HG03196 (cell line): ENCODE results near the gene TMEM269.

Experiments
- ATAC-seq: cut with Tn5 transposase; IDR thresholded peaks from one replicate; pipeline ENCODE4 v1.9.1; 2021; ENCODE audit not compliant: unreplicated experiment

TMEM269 gene

DNA sequence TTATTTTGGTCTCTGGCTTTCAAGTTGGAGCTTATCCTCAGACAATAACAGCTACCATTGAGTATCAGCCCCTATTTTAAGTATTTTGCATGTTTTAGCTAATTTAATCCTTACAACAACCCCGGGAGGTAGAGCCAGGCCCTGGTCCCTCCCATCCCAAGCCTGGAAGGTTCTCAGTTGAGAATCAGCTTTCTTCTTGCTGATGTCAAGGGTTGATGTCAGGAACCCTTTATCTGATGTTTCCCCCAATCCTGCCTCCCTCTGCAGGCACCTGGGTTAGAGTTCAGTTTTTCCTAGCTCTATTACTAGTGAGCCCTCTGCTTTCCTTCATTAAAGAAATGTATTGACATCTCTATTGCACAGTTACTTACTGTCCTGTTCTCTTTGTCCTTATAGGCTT lies 36.0 kb downstream of the TMEM269 start:
- no peak for ATAC-seq

DNA sequence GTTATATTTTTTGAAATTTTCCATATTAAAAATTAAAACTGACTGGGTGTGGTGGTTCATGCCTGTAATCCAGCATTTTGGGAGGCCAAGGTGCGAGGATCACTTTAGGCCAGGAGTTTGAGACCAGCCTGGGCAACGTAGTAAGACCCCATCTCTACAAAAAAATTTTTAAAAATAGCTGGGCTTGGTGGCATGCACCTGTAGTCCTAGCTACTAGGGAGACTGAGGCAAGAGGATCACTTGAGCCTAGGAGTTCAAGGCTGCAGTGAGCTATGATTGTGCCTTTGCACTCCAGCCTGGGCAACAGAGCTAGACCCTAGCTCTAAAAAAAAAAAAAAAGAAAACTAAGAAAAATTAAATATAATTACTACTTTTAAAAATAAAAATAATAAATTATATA lies 36.9 kb downstream of the TMEM269 start:
- ATAC-seq: no peak

DNA sequence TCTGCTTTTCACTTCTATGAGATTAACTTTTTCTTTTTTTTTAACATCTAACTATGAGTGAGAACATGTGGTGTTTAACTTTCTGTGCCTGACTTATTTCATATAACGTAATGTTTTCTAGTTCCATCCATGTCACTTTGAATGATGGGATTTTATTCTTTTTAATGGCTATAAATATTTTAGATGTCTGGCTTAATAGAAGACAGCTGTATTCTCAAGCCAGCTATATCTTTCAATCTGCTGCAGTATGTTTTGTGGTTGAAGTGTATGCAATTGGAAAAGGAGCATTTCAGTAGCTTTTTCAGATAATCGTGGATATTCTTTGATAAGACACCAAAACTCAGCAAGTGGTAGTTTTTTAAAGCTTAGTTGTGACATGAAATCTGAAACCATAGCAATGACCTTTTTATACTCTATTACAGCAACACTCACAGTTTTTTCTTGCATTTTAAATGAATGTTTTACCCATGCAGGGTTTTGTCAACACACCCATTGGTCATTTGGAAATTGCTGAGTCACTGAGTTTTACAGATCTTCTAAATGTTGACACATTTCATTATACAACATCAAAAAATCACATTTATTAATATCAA lies 38.1 kb downstream of the TMEM269 start:
- ATAC-seq: no peak

DNA sequence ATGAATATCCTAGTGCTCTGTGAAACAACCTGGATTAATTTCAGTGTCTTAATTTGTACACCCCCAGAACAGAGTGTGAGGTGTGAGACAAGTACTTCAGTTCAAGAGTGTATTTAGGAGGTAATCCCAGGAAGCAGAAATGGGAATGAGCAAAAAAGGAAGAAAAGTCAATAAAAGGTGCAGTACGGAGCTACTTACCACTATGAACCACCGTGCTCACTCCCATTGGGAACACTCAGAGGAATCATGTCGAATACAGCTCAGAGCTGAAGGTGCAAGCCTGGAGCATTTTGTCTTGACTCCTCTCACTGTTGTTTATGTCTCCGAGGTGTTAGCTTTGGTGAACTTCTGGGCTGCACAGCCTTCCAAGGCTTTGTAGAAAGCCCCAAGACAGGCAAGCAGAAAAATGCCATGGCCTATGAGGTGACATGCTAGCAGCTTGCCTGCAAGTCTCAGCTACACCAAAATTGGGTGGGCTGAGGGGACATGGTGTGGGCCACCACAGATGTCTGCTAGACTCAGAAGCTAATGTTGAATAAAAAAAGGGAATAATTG lies 39.8 kb downstream of the TMEM269 start:
- ATAC-seq: no peak

DNA sequence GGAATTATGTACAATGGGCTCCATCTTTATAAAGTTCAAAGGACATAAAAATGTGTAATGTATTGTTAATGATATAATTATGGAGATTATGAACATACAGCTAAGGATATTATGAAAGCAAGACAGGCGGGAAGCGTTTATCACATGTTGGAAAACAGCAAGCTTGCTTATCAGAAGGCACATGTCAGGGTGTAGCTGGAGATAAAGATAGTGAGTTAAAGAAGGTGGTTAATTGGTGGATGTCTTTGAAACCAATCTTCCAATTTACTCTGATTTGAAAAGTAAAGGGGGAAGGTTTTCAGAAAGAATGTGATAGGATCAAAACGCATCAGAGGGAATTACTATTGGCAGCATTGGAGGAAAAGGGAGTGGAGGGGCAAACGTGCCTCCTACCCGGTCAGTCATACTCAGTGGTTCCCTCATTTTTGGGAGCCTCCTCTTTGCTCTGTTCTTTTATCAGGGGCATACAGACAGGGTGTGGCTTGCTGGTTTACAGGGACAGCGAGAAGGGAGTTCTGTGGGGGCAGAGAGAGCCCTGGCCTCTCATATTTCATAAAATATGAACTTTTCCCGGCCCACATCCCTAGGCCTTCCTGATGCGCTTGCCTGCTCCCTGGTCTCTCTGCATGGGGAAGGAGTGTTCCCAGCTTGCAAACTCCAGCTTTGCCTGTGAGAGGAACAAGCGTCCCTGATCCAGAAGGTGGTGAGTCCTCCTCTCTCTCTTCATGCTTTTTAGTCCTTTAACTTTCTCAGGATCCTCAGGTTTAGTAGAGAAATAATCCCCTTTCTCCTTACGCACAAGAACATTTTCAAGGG lies 40.5 kb downstream of the TMEM269 start:
- no peak for ATAC-seq

DNA sequence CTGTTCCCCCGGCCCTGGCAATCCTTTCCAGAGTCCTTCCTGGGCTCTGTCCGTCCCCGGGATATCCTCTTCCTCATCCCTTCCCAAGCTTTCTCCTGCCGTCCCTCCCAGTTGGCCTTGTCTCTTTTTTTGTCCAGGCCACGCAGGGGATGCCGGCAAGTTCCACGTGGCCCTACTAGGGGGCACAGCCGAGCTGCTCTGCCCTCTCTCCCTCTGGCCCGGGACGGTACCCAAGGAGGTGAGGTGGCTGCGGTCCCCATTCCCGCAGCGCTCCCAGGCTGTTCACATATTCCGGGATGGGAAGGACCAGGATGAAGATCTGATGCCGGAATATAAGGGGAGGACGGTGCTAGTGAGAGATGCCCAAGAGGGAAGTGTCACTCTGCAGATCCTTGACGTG lies 45.8 kb downstream of the TMEM269 start:
- ATAC-seq: no peak

DNA sequence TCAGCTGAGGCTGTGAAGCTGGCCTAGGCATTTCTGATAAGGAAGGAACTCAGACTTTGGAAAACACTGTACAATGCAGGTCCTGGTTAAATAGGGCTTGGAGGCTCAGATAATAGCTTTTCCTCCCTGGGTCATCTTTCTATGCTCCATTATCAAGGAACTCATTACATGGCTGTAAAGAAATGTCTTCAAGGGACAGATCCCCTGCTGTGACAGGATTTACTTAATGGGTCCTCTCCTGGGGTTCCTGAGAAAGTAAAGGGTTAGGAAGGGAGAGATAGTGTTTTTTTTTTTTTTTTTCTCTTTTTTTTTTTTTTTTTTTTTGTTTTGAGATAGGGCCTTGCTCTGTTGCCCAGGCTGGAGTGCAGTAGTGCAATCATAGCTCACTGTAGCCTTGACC lies 46.5 kb downstream of the TMEM269 start:
- no peak for ATAC-seq

DNA sequence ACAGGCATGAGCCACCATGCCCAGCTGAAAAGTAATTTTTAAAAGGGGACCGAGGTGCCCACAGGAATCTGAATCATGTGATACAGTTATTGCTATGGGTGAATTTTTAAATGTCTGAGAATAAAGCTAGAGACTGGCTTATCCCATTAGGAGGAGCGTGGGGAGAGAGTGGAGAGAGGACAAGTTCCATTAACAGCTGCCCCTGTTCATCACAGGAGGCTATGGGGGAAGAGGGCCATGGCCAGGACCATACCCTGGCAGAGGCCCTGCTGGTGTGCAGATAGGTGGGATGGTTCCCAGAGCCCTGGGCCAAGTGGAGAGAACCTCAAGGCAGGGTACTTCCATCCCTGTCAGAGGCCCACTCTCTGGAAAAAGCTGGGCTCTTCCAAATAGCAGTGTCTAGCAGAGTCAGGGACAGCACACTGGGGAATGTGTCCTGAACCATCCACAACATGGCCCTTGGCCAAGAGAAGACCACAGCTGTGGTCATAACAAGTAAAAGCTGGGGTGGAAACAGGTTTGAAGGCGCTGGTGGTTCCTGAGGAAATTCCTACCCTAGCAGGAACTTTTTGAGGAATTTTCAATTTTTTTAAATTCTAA lies 48.0 kb downstream of the TMEM269 start:
- no peak for ATAC-seq

DNA sequence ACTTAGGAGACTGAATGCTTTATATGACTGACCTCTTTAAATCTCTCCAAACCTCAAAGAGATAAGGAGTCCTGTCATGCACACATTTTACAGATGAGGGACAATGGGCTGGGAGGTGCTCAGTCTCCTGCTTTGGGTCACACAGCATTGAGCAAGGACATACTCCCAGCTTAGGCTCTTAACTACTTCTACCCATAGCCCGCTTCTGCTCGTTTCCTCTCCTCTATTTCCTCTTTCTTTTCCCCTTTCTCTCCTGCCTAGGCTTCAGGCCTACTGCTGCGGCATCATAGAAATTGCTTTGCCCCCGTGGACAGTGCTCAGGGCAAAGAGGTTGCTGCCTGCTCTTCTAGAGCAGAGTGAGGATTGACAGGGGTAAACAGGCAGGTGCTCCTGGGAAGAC lies 49.2 kb downstream of the TMEM269 start:
- ATAC-seq: no peak

DNA sequence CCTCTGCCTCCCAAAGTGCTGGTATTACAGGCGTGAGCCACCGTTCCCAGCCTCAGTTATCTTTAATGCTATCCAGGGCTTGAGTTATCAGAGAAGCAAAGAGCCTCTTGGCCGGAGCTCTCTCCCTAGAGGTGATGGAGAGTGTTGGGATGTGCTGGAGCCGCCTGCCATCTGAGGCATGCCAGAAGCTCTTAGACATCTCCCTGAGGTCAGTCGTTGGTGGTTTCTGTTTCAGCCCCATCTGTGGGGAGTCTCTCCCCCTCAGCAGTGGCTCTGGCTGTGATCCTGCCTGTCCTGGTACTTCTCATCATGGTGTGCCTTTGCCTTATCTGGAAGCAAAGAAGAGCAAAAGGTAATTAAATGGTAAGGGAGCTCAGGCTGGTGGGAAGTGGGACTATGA lies 50.0 kb downstream of the TMEM269 start:
- no peak for ATAC-seq

DNA sequence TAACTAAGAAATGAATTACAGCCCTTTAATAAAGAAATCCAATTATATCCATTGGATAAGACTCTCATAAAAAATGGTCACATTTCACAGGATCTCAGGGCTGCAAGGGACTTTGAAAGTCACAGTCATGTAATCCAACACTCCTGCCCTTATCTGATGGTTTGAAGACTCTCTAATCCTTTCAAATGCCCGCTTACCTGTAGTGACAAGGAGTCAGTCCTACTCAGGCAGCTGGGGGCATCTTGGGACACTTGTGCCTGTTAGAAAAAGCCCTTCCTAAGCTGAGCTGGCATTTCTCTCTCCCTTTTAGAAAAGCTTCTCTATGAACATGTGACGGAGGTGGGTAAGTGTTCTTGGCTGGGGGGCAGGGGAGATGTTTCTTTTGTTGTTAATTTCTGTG lies 50.6 kb downstream of the TMEM269 start:
- ATAC-seq: no peak

DNA sequence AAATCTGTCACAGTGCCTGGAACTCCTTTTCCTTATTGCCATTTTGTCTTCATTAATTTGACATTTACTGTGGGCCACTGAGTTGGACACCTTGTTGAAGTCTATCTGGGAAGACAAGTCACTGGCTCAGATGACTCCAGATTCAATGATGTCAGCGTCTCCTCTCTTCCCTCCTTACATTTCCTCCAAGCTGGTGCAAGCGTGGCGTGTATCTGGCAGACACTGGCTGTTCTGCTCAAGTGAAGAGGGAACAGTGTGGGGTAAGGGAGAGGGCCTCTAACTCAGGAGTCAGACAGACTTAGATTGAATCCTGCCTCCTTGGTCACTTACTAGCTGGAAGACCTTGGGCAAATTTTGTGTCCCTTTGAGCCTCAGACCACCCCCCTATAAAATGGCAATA lies 52.9 kb downstream of the TMEM269 start:
- no peak for ATAC-seq

DNA sequence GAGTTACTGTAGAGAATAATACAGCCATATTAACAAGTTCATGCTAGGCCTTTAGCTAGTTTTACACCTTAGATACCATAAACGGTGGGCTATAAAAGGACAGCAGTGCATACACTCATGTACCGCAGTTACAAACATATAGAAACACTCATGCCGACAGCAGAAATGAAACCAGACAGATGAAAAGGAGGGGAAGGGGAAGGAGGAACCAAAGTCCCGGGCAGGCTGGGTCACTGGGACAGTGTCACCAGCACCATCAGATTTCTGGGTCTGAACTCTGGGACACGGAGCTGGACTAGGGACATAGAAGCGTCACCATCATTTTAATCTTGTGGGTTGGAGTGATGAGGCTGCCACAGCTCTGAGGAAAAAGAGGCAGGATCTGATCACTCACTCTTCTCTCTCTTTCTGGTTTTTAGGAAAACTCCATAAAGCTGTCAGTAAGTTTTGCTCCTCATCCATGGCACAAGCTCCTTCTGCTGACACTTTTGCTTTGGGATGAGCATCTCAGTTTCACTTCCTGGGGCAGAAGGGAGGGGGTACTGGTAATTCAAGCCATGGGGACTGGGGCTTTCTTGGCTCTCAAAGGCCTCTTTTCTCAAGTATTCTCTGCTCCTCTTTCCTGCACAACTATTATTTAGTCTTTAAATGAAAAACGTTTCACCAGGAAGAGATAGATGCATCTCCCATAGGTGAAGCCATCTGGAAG lies 53.8 kb downstream of the TMEM269 start:
- ATAC-seq: no peak

DNA sequence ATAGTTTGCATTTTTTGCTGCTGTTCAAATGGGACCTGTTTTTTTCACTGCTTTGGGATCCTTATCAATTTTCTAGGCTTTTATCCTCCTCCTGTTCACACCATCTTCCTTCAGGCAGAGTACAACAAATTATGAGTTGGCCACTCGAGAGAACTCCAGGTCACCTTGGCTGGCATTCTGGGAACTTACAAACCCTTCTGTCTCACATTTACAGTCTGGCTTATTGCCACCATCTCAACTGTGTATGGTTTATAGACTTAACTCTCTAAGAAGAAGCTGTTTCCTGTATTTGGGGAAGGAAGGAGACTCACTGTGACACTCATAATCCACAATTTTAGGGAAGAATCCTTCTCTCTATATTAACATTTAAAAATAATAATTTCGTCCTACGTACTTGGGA lies 56.2 kb downstream of the TMEM269 start:
- ATAC-seq: no peak

DNA sequence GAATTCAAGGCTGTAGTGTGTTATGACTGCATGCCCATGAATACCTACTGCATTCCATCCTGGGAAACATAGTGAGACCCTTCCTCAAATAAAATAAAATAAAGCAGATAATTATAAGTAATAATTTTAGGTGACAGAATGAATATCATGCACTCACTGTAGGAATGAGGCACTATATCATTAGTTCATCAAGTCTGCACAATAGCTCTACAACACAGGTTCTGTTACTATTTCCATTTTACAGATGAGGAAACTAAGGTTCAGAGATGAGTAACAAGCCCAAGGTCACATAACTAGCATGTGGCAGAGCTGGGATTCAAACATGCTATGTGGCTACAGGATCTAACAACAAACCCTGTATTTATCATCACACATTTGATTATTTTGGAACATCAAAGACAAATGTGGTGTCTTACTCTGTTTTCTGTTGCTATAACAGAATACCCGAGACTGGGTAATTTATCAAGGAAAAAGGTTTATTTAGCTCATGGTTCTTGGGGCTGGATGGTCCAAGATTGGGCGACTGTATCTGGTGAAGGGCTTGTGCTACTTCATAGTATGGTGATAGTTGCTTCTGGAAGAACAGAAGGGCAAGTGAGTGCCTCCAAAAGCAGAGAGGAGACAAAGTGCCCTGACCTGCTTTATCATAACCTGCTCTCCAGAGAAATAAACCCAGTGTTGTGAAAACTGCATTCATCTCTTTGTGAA lies 56.8 kb downstream of the TMEM269 start:
- no peak for ATAC-seq

DNA sequence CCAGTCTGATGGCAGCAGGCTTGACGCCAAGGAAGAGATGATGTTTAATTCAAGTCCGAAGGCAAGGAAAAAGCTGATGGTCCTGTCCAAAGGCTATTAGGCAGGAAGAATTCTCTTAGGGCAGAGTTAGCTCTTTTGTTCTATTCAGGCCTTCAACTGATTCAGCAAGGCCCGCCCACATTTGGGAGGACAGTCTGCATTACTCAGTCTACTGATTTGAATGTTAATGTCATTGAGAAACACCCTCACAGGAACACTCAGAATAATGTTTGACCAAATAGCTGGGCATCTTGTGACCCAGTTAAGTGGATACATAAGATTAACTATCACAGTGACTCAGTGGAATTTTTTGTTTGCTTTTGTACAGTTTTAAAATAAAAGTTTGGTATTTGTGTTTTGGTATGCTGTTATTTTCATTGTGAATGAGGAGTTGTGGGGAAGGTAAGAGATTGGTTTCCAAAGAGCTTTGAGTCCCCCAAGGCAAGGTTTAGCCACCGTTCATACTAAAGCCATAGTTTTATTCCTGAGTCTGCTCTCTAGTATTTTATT lies 59.9 kb downstream of the TMEM269 start:
- ATAC-seq: no peak

DNA sequence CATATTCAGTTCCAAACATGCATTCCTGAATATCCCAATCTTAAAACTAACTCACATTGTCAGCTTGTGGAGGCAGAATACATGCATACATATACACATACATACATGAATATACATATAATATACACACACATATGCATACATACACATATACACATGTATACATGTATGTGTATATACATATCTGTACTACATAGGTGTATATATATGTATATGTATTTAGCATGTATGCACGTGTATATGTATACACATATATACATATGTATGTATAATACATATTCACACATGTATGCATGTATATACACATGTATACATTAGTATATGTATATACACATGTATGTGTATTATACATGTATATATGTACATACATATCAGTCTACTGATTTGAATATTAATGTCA lies 60.4 kb downstream of the TMEM269 start:
- ATAC-seq: no peak

DNA sequence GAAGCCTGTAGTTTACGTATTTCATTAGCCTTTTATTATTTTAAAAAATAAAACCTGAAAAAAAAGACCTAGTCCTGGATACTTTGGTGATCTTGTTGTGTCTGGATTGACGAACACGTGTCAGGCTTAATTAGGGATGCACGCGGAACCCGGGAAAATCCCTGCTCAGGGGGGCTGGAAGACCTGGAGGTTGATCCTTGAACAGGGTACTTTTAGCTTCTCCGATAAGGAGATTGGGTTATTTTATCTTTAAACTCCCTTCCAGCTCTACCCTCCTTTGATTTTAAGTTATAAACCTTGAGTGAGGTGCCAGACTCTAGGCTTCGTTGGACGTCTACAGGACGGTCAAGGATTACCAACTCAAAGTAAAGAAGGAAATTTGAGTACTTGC lies 61.1 kb downstream of the TMEM269 start:
- ATAC-seq: peak; percentile 11

DNA sequence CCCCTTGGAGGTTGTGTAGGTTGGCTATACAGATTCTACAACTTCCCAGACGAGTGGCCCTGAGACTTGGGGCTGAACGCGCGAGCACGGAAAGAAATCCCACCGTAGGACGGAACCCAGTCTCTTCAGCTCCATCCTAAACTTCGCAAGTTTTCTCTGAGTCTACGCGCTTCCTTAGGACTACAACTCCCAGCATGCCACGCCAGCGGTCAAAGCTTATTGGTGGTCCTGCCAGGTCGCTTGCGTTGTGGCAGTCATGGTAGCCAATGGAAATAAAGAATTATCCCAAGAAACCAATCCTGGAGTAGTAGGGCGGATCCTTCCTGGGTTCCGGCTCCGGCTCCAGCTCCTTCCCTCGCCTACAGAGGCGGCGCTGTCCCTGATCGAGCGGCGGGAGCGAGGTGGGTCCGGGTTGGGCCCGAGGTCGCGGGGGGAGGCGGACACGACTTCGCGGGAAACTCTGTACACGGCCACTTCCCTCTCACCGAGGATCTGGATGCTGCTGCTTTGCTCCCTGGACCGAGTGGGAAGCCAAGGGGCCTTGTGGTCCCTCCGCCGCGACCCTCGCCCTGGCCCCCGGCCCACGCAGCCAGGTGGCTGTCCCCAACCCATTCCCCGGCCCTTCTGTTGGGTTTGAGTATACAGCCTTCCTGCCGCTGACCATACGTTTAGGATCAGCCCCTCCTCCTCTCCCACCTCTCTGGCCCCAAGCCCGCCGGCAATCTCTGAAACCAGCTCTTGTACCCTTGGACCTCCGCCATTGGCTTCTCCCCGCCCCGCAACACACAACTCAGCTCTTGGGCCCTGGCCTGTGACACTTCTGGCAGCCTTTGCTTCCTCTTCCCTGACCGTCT lies 61.7 kb downstream of the TMEM269 start, which contains the start of gene ZNF691:
Gene ZNF691, plus strand, starts transcription at position 357 of the 854 bp plus-strand sequence. CDS start 3,046 bp downstream, outside the sequence.
- ATAC-seq: peak; percentile 81
